ENCODE results near the gene C1orf35.

- TF ChIP-seq TSHZ2 (CRISPR knock-in tag; IDR thresholded peaks at IDR 0.05) (no peak), ZC3H10 (CRISPR knock-in tag; IDR thresholded peaks at IDR 0.05) (no peak), ZFP30 (CRISPR knock-in tag; IDR thresholded peaks at IDR 0.05) (no peak), RARB (CRISPR knock-in tag; IDR thresholded peaks at IDR 0.05) (no peak), ARNTL (CRISPR knock-in tag; IDR thresholded peaks at IDR 0.05; ENCODE audit: borderline replicate concordance, low read depth) (no peak), BACH2 (CRISPR knock-in tag; IDR thresholded peaks at IDR 0.05; ENCODE audit: borderline replicate concordance) (no peak), ESRRG (CRISPR knock-in tag; IDR thresholded peaks at IDR 0.05) (no peak), CREB5 (CRISPR knock-in tag; IDR thresholded peaks at IDR 0.05; ENCODE audit: low read depth) (no peak), CSDC2 (CRISPR knock-in tag; IDR thresholded peaks at IDR 0.05) (no peak), PATZ1 (CRISPR knock-in tag; IDR thresholded peaks at IDR 0.05; ENCODE audit: borderline replicate concordance) (no peak), ZNF70 (CRISPR knock-in tag; IDR thresholded peaks at IDR 0.05) (no peak), PPARA (CRISPR knock-in tag; IDR thresholded peaks at IDR 0.05; ENCODE audit: borderline replicate concordance) (no peak), GLIS3 (CRISPR knock-in tag; IDR thresholded peaks at IDR 0.05) (no peak)
Observed at GRCh38 chr1:228092342-228093049, 10.6 kb downstream of the C1orf35 start.
